Measurements from ENCODE around the gene CCSAP. TPM values are rescaled to one million over a fixed set of nuclear protein-coding genes. Genes with fewer than 3 reads are reported as not detected.

The CCSAP gene
- total and polyA plus RNA-seq, 2 of the 13 experiments (the other 11 are each of a cell fraction or from before 2014, with no cell fraction given): 3.7 to 9.0 TPM

DNA sequence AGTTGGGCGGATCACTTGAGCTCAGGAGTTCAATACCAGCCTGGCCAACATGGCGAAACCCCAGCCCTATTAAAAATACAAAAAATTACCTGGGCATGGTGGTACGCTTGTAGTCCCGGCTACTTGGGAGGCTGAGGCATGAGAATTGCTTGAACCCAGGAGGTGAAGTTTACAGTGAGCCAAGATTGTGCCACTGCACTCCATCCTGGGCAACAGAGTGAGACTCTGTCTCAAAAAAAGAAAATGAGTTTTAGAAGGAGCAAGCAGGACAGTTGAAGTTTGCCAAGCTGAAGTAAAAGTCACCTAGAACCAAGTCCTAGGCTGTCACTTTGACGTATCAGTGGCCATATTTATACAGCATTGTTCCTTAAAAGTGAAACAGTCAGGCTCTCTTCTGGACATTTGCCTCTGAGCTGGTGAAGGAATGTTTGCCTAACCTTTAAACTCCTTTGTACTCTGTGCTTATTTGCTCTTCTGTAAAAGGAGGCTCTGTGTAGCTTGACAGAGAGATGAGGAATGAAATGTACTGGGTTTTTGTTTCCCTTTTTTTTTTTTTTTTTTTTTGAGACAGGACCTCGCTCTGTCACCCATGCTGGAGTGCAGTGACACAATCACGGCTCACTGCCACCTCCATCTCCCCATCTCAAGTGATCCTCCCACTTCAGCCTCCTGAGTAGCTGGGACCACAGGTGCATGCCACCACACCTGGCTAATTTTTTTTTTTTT lies 69.2 kb downstream of the CCSAP start (continued):
- TF ChIP-seq, protein P1, sequence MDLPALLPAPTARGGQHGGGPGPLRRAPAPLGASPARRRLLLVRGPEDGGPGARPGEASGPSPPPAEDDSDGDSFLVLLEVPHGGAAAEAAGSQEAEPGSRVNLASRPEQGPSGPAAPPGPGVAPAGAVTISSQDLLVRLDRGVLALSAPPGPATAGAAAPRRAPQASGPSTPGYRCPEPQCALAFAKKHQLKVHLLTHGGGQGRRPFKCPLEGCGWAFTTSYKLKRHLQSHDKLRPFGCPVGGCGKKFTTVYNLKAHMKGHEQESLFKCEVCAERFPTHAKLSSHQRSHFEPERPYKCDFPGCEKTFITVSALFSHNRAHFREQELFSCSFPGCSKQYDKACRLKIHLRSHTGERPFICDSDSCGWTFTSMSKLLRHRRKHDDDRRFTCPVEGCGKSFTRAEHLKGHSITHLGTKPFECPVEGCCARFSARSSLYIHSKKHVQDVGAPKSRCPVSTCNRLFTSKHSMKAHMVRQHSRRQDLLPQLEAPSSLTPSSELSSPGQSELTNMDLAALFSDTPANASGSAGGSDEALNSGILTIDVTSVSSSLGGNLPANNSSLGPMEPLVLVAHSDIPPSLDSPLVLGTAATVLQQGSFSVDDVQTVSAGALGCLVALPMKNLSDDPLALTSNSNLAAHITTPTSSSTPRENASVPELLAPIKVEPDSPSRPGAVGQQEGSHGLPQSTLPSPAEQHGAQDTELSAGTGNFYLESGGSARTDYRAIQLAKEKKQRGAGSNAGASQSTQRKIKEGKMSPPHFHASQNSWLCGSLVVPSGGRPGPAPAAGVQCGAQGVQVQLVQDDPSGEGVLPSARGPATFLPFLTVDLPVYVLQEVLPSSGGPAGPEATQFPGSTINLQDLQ (CRISPR knock-in tag; IDR thresholded peaks at IDR 0.05): no peak
- TF ChIP-seq NR2C2 (CRISPR knock-in tag; IDR thresholded peaks at IDR 0.05; ENCODE audit: borderline replicate concordance) (peak; percentile 86), KMT2A (CRISPR knock-in tag; IDR thresholded peaks at IDR 0.05) (peak; percentile 82), MTF2 (CRISPR knock-in tag; IDR thresholded peaks at IDR 0.05; ENCODE audit: borderline replicate concordance) (no peak), HCFC1 (IDR thresholded peaks at IDR 0.05; ENCODE audit: low read depth, low read length) (no peak), ERF (CRISPR knock-in tag; IDR thresholded peaks at IDR 0.05) (peak; percentile 74; the same call in 1 of the 2 replicates), ZNF670 (CRISPR knock-in tag; IDR thresholded peaks at IDR 0.05; ENCODE audit: borderline replicate concordance) (no peak), ATF1 (CRISPR knock-in tag; IDR thresholded peaks at IDR 0.05) (peak; percentile 56; the same call in 1 of the 2 replicates), NCOA2 (CRISPR knock-in tag; IDR thresholded peaks at IDR 0.05) (peak; percentile 90), HES4 (CRISPR knock-in tag; IDR thresholded peaks at IDR 0.05; ENCODE audit: borderline replicate concordance) (no peak), GATAD1 (CRISPR knock-in tag; IDR thresholded peaks at IDR 0.05) (no peak), JUN (CRISPR knock-in tag; IDR thresholded peaks at IDR 0.05) (no peak), POLR2G (IDR thresholded peaks at IDR 0.05; ENCODE audit: low read depth, low read length) (no peak)
- TF ChIP-seq, protein P2, sequence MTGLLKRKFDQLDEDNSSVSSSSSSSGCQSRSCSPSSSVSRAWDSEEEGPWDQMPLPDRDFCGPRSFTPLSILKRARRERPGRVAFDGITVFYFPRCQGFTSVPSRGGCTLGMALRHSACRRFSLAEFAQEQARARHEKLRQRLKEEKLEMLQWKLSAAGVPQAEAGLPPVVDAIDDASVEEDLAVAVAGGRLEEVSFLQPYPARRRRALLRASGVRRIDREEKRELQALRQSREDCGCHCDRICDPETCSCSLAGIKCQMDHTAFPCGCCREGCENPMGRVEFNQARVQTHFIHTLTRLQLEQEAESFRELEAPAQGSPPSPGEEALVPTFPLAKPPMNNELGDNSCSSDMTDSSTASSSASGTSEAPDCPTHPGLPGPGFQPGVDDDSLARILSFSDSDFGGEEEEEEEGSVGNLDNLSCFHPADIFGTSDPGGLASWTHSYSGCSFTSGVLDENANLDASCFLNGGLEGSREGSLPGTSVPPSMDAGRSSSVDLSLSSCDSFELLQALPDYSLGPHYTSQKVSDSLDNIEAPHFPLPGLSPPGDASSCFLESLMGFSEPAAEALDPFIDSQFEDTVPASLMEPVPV (CRISPR knock-in tag; IDR thresholded peaks at IDR 0.05): no peak
- TF ChIP-seq, protein P3, sequence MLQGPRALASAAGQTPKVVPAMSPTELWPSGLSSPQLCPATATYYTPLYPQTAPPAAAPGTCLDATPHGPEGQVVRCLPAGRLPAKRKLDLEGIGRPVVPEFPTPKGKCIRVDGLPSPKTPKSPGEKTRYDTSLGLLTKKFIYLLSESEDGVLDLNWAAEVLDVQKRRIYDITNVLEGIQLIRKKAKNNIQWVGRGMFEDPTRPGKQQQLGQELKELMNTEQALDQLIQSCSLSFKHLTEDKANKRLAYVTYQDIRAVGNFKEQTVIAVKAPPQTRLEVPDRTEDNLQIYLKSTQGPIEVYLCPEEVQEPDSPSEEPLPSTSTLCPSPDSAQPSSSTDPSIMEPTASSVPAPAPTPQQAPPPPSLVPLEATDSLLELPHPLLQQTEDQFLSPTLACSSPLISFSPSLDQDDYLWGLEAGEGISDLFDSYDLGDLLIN (CRISPR knock-in tag; IDR thresholded peaks at IDR 0.05; ENCODE audit: borderline replicate concordance): no peak
- TF ChIP-seq, protein P4, sequence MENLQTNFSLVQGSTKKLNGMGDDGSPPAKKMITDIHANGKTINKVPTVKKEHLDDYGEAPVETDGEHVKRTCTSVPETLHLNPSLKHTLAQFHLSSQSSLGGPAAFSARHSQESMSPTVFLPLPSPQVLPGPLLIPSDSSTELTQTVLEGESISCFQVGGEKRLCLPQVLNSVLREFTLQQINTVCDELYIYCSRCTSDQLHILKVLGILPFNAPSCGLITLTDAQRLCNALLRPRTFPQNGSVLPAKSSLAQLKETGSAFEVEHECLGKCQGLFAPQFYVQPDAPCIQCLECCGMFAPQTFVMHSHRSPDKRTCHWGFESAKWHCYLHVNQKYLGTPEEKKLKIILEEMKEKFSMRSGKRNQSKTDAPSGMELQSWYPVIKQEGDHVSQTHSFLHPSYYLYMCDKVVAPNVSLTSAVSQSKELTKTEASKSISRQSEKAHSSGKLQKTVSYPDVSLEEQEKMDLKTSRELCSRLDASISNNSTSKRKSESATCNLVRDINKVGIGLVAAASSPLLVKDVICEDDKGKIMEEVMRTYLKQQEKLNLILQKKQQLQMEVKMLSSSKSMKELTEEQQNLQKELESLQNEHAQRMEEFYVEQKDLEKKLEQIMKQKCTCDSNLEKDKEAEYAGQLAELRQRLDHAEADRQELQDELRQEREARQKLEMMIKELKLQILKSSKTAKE (CRISPR knock-in tag; IDR thresholded peaks at IDR 0.05; ENCODE audit: borderline replicate concordance): no peak
- TF ChIP-seq, protein P5, sequence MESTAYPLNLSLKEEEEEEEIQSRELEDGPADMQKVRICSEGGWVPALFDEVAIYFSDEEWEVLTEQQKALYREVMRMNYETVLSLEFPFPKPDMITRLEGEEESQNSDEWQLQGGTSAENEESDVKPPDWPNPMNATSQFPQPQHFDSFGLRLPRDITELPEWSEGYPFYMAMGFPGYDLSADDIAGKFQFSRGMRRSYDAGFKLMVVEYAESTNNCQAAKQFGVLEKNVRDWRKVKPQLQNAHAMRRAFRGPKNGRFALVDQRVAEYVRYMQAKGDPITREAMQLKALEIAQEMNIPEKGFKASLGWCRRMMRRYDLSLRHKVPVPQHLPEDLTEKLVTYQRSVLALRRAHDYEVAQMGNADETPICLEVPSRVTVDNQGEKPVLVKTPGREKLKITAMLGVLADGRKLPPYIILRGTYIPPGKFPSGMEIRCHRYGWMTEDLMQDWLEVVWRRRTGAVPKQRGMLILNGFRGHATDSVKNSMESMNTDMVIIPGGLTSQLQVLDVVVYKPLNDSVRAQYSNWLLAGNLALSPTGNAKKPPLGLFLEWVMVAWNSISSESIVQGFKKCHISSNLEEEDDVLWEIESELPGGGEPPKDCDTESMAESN (CRISPR knock-in tag; conservative IDR thresholded peaks at IDR 0.05): no peak; the same call in 1 of the 2 replicates
- TF ChIP-seq, protein P6, sequence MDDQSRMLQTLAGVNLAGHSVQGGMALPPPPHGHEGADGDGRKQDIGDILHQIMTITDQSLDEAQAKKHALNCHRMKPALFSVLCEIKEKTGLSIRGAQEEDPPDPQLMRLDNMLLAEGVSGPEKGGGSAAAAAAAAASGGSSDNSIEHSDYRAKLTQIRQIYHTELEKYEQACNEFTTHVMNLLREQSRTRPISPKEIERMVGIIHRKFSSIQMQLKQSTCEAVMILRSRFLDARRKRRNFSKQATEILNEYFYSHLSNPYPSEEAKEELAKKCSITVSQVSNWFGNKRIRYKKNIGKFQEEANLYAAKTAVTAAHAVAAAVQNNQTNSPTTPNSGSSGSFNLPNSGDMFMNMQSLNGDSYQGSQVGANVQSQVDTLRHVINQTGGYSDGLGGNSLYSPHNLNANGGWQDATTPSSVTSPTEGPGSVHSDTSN (CRISPR knock-in tag; IDR thresholded peaks at IDR 0.05; ENCODE audit: borderline replicate concordance): no peak
